Sigmoid colon (tissue), 4 donors: ENCODE data around the gene MAN2A1.

ENCODE experiments used
- POLR2AphosphoS5 ChIP-seq, 4 donors: sonication (generic); formaldehyde crosslinking; IDR thresholded peaks; one replicate each; pipeline ENCODE4 v1.6.1; 2017; ENCODE audit warnings: antibody characterized with exemption in 4 of 4
- TF ChIP-seq, protein P1 (sequence below), 4 experiments: fragments of 450-650 bp in 3 of 4; fragments of 200-600 bp in 1 of 4; IDR thresholded peaks; one replicate each; pipeline ENCODE4 v1.5.1; 2016 to 2019; ENCODE audit warnings: antibody characterized with exemption in 4 of 4, mild to moderate bottlenecking in 3 of 4, moderate library complexity in 2 of 4

DNA sequence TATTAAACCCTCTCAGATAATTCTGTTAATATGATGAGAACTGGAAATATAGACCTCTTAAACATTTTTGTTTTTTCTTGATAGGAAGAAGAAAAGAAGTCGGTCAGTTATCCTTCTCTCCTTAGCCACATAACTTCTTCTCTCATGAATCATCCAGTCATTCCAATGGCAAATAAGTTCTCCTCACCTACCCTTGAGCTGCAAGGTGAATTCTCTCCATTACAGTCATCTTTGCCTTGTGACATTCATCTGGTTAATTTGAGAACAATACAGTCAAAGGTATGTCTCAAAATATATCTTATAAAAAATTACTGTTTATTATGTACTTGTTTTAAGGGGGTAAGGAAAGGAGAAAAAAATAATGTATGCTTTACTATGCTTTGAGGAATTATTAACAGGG, 165.3 kb downstream of the MAN2A1 start:
- TF ChIP-seq, protein P1, sequence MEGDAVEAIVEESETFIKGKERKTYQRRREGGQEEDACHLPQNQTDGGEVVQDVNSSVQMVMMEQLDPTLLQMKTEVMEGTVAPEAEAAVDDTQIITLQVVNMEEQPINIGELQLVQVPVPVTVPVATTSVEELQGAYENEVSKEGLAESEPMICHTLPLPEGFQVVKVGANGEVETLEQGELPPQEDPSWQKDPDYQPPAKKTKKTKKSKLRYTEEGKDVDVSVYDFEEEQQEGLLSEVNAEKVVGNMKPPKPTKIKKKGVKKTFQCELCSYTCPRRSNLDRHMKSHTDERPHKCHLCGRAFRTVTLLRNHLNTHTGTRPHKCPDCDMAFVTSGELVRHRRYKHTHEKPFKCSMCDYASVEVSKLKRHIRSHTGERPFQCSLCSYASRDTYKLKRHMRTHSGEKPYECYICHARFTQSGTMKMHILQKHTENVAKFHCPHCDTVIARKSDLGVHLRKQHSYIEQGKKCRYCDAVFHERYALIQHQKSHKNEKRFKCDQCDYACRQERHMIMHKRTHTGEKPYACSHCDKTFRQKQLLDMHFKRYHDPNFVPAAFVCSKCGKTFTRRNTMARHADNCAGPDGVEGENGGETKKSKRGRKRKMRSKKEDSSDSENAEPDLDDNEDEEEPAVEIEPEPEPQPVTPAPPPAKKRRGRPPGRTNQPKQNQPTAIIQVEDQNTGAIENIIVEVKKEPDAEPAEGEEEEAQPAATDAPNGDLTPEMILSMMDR (IDR thresholded peaks at IDR 0.05): no peak
- no peak for TF ChIP-seq POLR2AphosphoS5 (IDR thresholded peaks at IDR 0.05)
